ENCODE data around the gene RUVBL1.
A peak's percentile ranks its signal among the peaks of the same experiment; 100 is the strongest.

The RUVBL1 gene

DNA sequence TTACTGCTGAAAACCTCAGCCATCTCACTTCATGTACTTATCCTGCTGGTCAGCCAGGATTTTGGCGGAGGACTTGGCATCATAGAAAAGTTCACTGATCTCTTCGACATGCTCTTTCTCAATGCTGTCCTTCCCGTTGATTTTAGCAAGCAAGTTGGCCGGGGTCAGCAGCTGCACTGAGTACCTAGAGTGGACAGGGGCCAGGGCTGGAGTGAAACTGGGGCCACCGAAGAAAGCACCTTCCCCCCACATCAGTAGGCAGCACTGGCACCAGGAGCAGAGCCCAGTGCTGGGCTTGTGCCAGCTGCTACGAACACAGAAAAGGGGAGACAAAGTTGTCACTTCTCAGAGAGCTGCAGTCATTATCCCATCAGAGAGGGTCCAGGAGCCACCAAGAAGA is 42.4 kb downstream of the RUVBL1 start:
- no peak for DNase-seq

DNA sequence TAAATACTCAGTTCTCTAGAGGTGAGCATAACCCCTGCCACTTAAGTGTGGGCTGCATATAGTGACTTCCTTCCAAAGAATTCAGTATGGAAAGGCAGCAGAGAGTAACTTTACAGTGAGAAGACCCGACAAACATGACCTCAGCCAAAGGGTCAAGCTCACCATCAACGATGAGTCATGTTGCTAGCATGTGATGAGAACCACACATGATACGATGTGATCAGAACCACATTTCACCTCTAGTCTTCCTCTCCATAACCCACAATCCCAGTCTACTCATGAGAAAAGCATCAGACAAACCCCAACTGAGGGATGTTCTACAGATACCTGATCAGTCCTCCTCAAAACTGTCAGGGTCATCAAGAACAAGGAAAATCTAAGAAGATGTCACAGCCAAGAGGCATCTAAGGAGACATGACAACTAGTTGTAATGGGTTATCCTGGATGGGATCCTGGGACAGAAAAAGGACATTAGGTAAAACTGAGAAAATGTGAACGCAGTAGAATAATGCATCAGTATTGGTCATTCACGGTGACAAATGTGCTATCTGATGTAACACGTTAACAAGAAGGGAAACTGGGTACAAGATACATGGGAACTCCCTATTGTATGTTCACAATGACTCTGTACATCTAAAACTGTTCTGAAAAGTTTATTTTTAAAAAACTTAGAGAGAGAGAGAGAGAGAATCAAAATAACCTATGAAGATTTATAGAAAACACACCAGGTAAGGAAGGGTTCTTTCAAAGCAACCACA is 43.1 kb downstream of the RUVBL1 start:
- no peak for DNase-seq

DNA sequence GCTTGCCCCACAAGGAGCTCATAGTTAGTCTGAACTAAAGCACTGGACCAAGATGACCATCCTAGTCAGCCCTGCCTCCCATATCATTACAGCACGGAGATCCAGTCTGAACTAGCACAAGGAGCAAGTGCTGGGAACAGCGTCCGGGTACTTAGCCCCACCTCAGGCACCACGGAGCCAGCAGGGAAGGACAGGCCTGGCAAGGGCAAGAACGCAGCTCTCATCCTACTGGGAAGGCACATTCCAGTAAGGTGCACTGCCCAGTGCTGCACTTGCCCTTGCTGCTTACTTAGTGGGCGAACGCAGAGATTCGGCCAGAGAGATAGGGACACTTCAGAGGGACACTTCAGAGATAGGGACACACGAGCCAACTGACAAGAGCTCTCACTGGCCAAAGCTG is 43.8 kb downstream of the RUVBL1 start:
- DNase-seq = no peak

DNA sequence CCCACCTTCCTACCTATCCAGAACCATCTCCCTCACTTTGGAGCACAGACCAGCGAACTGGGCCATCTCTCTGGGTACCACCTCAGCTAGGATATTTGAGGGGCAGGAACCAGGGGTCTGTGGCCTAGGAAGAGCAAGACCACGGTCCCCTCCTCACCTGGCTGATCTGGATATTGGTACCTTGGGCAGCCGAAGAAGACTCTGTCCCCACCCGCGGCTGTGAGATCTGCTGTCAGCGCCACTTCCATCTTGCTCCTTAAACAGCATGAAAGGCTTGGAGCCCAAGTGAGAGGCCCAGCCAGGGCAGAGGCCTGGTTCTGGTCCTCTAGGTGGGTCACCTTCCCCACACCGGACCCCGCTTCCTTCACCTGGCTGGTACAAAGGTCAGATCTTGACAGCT is 44.7 kb downstream of the RUVBL1 start:
- no peak for DNase-seq

DNA sequence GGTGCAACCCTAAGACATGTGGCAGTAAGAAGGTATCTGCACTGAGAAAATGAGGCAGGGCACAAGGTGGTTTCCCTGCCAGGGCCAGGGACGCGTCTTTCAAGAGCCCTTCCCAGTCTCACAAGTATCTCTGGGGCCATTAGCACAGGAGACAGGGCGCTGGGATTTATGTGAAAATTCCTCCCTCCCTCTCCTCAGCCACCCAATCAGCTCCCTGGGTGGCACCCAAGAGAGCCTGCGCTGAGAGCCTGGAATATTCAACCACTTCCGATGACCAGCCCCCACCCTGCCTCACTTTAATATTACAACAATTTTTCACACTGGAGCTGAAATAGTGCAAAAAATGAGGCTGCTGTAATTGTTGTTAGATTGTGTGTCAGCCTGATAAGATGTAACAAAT is 45.3 kb downstream of the RUVBL1 start:
- no peak for DNase-seq

DNA sequence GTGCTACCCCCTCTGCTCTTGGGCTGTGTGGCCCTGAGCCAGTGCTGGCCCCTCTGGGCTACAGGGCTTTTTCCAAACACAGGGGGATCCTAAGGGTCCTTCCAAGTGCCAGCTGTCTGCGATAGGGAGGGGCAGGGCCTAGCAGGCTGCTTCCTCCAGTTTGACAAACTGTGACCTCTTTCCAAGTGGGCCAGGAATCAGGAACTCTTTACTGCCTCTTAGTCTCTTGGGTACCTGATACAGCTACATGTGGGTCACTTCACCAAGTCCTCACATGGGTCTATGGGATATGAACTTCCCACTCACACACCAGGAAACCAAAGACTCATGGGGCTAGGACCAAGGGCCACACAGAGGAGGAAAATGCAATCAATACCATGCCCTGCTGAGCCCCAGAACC is 45.9 kb downstream of the RUVBL1 start:
- no peak for DNase-seq

DNA sequence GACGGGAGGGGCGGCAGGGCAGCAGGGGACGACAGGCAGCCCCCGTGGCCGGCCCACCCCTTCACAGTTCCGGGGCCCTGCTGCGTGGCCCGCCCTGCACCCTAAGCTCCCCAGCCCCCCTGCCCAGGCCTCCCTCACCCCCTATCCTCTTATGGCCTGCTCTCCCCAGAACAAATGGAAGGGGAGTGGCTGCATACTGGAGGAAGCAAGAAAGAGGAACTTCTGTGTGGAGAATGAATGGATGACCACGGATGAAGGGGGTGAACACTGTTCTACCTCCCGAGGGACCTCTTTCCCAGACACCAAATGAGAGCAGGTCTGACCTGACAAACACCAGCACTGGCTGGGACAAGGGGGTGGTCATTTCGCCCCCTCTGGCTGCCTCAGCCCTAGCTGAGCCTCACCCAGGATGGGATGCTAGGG is 46.4 kb downstream of the RUVBL1 start:
- DNase-seq = no peak

DNA sequence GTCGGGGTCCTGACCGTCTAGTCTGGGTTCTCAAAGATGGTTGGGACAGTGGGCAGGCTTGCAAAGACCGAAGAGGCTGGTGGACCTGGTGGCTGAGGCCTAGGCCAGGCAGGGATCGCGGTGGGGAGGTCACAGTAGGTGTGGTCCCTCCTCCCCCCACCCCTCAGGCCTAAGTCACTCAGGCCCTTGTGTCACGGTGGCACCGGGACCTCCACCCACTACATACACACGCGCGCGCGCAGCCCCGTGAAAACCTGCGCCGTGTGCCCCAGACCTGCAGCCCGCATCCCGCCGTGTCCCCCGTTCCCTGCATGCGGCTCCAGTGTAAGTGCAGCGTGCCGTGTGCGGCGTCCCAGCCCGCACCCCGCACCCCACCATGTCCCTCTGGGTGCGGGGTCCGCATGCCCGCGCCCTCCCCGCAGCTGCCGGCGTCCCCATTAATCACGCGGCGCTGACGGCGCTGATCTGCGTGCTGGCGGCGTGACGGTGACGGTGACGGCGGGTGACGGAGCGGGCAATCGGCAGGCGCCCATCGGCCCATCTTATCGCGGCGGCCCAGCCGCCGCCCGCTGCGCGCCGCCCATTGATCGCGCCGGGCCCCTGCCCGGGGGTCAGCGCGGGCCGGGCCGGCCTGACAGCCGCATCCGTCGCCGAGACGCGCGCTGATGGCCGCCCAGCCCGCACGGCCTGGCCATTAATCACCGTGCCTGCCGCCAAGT is 47.0 kb downstream of the RUVBL1 start:
- DNase-seq = no peak

DNA sequence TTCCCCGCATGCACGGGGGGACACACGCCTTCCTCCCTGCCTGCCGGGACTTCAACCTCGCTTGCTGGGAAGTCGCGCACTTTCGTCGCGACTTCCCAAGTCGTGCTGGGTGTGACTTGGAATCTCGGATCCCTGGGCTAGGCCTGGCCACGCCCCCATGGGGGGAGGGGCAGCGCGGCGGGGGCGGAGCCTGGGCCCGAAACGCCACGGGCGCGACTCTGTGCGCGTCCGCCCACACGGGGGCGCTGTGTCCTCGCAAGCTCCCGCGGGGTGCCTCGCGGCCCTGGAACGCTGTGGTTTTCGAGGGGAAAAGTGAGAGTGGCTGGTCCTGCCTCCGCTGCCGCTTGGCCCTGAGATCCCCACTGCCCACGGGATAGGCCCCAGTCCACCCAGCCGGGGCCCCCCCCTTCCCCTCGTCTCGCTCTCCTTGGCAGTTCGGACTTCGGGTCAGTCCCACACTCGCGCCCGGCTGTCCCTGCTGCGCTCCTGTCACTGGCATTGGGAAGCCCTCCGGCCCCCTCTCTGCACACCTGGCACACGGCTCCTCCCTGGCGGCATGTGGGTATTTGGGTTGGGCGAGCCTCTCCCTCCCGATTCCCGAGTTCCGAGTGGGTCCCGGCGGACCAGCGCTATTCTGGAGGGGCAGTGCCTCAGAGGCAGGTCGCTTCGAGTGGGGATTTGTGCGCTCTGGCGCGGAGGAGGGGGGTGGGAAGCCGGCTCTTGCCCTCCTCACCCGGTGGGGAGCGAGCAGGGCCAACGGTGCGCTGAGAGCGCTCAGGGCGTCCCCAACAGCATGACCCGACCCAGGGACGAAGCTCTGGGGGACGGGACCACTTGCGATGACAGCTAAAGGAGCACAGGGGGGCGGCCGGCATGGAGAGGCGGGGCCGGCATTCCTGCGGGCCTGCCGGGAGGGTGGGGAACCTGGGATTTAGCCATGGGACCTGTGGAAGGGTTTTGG is 47.8 kb downstream of the RUVBL1 start:
- peak; percentile 59 to 70 for DNase-seq

DNA sequence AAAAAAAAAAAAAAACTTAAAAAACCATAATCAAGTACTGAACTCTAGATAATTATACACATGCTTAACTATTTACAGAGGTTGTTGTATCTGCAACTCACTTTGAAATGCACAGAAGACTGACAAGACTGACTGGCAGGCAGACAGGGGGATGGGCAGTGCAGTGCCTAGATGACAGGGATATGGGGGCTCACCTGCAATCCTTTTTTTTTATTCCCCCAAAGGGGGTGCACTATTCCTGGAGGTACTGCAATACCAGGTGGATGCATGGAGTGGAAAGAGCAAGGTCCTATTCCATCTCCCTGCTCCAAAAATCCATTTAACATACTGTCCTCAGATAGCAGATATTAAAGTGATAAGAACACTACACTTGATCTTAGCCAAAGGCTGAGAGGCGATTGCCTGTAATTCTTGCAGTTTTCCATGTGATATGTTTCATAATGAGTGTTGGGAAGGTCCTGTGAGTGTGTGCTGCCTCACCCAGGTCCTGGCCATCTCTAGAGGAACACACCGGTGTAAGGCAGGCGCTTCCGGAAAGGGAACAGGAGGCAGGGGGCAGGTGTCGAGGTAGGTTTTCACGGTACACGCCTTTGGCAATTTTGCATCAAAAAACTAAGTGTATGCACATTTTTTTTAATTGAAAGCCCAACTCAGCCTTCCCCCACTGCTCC is 48.6 kb downstream of the RUVBL1 start:
- DNase-seq = no peak

DNA sequence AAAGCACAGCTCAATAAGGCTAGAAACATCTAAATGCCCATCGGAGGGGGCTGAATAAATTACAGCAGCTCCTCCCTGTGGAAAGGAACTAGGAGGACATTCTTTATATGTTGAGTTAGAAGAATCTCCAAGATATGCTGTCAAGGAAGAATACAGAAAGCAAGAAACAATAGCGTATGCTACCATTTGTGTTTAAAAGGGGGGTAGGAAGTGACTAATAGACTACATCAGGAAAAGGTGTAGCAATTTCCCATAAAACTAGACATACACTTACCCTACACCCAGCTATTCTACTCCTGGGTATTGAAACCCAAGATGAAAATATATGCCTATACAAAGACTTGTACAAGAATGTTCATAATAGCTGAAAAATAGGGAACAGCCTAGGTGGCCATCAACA is 49.8 kb downstream of the RUVBL1 start:
- no peak for DNase-seq

DNA sequence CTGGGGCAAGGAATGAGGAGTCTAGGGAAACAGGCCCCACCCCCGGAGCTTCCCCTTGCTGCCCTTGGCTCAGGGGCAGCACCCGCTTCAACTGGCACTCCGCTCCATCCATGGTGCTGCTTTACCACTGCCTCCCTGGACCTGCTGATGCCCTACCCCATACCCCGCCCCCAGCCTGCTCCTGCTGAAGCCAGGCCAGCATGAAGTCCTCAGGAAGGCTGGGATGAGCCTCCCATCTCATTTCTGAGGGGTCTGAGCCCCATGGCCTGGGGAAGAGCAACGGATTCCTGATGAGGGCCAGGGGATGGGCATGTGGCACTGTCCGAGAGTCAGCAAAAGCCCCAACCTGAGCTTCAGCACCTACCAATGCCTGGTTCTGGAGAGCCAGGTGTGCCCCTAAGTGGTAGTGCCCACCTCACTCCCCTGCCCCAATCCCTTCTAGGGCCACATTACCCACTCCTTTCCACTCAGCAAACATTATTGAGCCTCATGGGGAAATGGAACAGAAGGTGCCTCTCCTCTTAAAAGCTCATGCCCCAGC is 50.4 kb downstream of the RUVBL1 start:
- no peak for DNase-seq

DNA sequence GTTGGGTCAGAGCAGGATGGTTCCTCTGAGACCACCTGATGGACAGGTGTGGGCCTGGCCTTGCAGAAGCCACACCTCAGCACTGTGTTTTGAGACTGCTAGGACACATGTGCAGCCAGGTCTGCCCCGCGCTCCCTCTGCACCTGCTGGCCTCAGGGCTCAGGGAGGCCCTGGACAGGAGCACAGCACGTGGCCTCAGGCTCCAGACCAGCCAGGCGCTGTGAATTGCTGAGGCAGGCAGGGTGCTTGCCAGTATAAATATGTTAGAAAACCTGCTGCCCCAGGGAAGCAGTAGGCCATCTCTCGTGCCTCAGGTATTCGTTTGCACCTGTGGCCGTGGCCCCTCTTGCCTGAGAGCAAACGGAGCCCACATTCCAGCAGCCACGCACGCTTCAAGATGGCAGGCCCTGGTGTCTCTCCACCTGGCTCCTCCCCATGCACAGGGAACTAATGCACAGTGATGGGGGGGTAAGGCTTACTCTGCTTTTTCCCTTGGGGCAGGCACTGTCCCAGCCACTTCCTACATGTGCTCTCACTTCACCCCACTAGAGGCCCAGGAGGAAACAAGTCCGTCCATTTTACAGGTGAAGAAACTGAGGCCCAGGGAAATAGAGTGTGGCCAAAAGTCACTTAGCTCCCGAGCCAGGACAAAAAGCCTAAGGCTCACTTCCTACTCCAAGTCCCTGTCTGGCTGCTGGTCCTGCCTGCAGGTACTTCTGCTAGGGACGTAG is 51.0 kb downstream of the RUVBL1 start:
- DNase-seq = no peak

DNA sequence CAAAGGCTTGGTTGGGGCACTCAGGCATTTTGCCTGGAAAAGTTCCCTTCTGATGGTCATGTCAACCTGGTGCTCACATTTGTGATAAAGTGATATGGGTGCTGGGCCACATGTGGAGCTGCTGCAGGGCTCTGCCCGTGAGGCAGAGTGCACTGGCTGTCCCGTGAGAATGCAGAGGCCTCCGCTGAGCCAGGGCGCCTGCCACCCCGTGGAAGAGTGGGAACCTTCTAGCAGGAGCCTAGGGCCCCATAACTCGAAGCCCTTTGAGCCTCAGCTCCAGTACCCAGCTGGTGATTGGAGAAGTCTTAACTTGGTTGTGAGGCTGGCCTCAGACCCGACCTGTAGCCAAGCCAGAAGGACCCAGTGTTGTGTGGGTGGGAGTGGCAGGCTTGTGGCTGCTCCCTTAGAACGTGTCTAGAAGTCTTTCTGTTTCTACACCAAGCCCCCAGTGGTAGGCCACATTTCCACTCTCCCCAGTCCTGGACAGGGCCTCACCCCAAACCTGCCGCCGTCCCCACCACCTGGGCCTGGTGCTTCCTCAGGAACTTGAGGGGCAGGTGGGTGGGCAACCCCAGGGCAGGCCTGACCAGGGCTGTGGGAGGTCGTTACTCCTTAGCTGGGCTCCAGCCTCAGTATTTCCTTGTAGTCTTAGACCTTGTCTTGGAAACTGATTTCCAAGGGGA is 51.7 kb downstream of the RUVBL1 start:
- no peak for DNase-seq

DNA sequence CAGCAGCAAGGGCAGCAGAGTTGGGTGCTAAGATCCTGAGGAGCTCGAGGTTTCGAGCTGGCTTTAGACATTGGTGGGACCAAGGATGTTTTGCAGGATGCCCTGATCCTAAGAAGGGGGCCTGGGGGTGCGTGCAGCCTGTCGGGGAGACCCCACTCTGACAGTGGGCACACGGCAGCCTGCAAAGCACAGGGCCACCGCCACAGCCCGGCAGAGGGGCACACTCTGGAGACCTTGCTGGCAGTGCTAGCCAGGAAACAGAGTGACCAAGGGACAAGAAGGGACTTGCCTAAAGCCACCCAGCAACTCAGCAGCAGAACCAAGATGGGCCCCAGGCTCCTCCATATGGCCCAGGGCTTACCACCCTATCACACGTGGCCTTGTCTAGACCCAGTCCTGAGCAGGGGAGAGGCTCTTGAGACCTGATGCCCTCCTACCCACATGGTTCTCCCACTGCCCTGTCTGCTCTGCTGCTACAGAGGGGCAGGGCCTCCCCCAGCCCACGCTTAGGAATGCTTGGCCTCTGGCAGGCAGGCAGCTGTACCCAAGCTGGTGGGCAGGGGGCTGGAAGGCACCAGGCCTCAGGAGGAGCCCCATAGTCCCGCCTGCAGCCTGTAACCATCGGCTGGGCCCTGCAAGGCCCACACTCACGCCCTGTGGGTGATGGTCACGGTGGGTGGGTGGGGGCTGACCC is 52.6 kb downstream of the RUVBL1 start:
- no peak for DNase-seq

DNA sequence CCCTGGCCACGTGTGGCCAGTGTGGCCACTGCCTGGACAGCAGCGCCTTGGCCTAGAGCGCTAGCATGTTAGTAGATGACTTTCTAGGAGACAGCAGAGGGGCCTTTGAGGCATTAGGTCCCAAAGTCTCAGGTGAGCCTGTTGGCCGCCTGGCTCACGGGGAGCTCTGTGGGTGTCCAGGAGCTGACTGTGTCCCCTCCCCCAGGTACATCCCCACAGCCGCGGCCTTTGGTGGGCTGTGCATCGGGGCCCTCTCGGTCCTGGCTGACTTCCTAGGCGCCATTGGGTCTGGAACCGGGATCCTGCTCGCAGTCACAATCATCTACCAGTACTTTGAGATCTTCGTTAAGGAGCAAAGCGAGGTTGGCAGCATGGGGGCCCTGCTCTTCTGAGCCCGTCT is 54.3 kb downstream of the RUVBL1 start:
- no peak for DNase-seq

DNA sequence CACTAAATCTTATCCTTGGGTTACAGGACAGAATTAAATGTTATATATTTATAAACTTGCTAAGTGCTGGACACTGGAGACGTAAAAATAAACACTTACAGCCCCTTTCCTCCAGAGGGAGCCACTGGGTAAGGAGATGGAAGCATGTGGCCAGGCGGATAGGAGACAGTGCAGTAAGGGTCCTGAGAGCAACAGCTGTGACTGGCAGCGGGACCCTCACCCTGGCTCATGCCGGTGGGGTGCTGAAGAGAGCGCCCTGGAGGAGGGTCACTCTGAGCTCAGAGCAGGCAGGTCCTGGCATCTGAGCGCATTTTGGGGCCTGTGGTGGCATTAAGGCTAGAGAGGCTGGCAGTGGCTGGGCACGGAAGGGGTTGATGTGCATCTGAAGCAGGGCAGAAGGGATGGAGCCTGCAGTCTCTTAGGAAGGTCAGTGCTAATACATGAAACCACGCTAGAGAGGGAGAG is 55.4 kb downstream of the RUVBL1 start:
- DNase-seq = peak; percentile 32 to 56

DNA sequence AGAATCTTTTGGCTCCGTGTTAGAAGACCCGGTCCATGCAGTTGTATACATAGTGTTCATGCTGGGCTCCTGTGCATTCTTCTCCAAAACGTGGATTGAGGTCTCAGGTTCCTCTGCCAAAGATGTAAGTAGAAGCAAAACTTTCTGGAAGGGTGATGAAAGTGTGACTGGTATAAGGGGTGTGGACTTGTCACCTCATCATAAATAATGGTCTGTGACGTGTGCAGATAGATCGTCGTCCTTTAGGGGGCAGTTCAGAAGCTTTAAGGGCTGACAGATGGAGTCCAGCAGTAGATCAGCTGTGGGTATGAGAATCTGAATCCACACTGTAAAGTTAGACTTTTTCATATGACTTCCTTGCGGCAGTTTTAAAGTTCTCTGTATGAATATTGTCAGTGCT is 56.1 kb downstream of the RUVBL1 start:
- DNase-seq = no peak

DNA sequence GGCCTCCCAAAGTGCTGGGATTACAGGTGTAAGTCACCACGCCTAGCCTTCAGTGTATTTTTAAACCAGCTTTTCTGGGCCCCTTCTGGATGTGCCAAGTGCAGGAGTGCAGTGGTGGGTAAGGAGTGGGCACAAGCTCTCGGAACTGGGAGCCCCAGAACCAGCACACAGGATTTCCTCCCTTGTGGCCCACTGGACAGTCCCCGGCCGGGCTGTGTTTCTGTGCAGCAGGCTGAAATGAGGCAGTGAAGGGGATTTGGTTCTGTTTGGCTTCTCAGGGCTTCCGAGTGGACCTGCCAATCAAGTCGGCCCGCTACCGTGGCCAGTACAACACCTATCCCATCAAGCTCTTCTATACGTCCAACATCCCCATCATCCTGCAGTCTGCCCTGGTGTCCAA is 56.9 kb downstream of the RUVBL1 start:
- DNase-seq = no peak

DNA sequence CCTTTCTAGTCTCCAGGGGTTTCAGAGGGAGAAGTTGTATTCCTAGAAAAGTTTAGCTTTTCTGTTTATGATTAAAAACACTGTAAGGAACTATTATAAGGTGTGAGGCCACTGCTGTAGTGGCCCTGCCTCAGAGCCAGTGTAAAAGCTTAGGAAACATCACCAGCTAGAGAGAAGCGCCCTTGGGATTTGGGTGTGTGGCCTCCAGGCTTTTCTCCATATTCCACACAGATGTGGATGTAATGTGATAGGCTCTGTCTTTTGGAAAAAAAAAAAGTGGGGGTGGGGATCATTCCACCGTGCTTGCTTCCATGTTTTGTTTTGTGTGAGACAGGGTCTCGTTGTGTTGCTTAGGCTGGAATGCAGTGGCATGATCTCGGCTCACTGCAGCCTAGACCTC is 57.5 kb downstream of the RUVBL1 start:
- DNase-seq = no peak

DNA sequence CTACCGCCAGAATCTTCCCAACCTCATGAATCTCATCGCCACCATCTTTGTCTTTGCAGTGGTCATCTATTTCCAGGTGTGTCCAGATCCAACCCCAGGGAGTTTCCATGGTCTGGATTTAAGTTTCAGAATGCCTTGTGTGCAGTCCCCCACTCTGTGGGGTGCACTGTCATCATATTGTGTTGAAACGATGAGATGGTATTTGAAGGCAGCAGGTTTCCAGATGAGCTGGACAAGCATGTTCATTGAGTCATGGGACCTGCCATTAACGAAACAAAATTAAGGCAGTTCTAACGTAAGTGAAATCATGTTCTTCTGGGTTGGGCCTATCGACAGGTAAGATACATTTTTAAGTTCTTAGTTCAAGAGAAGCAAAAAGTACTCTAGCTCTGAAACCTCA is 58.6 kb downstream of the RUVBL1 start:
- no peak for DNase-seq

Data from NCI-H2081 (cell line).